H1 (cell line): ENCODE measurements around the gene TUT4. TPM values are rescaled to one million over a fixed set of nuclear protein-coding genes. Genes with fewer than 3 reads are reported as not detected.

ENCODE experiments used
- CTCF ChIA-PET: fragments of 300-600 bp; sonication (Branson Sonifier 250); formaldehyde crosslinking; loops from one replicate; lab custom pipeline; 2021; ENCODE audit not compliant: partially characterized antibody; lab: Charles Lee
- POLR2A ChIA-PET: fragments of 300-600 bp; sonication (Branson Sonifier 250); formaldehyde crosslinking; loops from one replicate; lab custom pipeline; 2021; ENCODE audit warnings: inconsistent platforms; ENCODE audit not compliant: partially characterized antibody; lab: Charles Lee
- DNase-seq, 2 experiments: peaks; one replicate each; pipeline versions ENCODE4 v3.0.0 to v3.0.0-alpha.2; 2010 to 2022; ENCODE audit warnings: low spot score in 2 of 2, low read depth in 1 of 2, mixed read lengths in 1 of 2
- FAIRE-seq: peaks from 2 replicates; lab custom pipeline; 2011; peaks lifted over from hg19 to GRCh38; lab: Jason Lieb, UNC
- H2AFZ ChIP-seq: 2 replicates; pipeline ENCODE4 v1.8.1; 2012; ENCODE audit warnings: low read length, inconsistent platforms
- H2AK5ac ChIP-seq: 2 replicates; pipeline ENCODE4 v1.6.1; 2013; ENCODE audit warnings: low read depth, low read length
- H2BK120ac ChIP-seq: replicated peaks from 2 replicates; pipeline ENCODE3; 2013; ENCODE audit warnings: low read depth, low read length, inconsistent platforms
- H2BK12ac ChIP-seq: 2 replicates; pipeline ENCODE4 v1.6.1; 2013; ENCODE audit warnings: low read depth, low read length
- H2BK15ac ChIP-seq: 2 replicates; pipeline ENCODE4 v1.6.1; 2013; ENCODE audit warnings: low read length
- H2BK20ac ChIP-seq: 2 replicates; pipeline ENCODE4 v1.6.1; 2013; ENCODE audit warnings: low read length
- H2BK5ac ChIP-seq: 2 replicates; pipeline ENCODE4 v1.6.1; 2013; ENCODE audit warnings: low read depth, low read length
- H3K14ac ChIP-seq: 2 replicates; pipeline ENCODE4 v1.6.1; 2013; ENCODE audit warnings: inconsistent platforms; ENCODE audit not compliant: insufficient read length
- H3K18ac ChIP-seq: 2 replicates; pipeline ENCODE4 v1.6.1; 2013; ENCODE audit warnings: low read length; ENCODE audit errors: extremely low read depth
- H3K23ac ChIP-seq: 2 replicates; pipeline ENCODE4 v1.6.1; 2013; ENCODE audit warnings: inconsistent platforms; ENCODE audit not compliant: insufficient read length
- H3K23me2 ChIP-seq: 2 replicates; pipeline ENCODE4 v1.6.1; 2013; ENCODE audit warnings: low read depth, low read length
- H3K27ac ChIP-seq: 2 replicates; pipeline ENCODE4 v1.6.1; 2011; ENCODE audit warnings: low read depth, low read length, inconsistent platforms
- H3K27me3 ChIP-seq, 4 experiments: replicated peaks in 1 of 4; 1 replicate in 1 of 4; 2 replicates in 3 of 4; pipeline versions ENCODE4 v1.6.1 to v1.8.1; 2011 to 2013; ENCODE audit warnings: low read length in 3 of 4, mild to moderate bottlenecking in 3 of 4, inconsistent platforms in 2 of 4, mixed read lengths in 2 of 4, moderate library complexity in 1 of 4; ENCODE audit not compliant: control insufficient read depth in 3 of 4, insufficient read depth in 3 of 4; ENCODE audit errors: extremely low read depth in 1 of 4
- H3K36me3 ChIP-seq, 4 experiments: 2 replicates each; pipeline versions ENCODE4 v1.6.1 to v1.8.1; 2011 to 2013; ENCODE audit warnings: mild to moderate bottlenecking in 4 of 4, low read length in 3 of 4, moderate library complexity in 2 of 4, control low read depth in 1 of 4, inconsistent platforms in 1 of 4; ENCODE audit not compliant: insufficient read depth in 4 of 4, control insufficient read depth in 2 of 4
- H3K4ac ChIP-seq: replicated peaks from 2 replicates; pipeline ENCODE3; 2013; ENCODE audit warnings: low read length, low read depth, mixed read lengths, inconsistent platforms; ENCODE audit not compliant: insufficient read length
- H3K4me1 ChIP-seq, 4 experiments: replicated peaks in 1 of 4; 1 replicate in 1 of 4; 2 replicates in 3 of 4; pipeline versions ENCODE4 v1.6.1 to v1.8.1; 2011 to 2013; ENCODE audit warnings: low read length in 3 of 4, inconsistent platforms in 2 of 4, mixed read lengths in 1 of 4; ENCODE audit not compliant: insufficient read depth in 4 of 4, control insufficient read depth in 3 of 4
- H3K4me2 ChIP-seq, 2 experiments: 2 replicates each; pipeline versions ENCODE4 v1.6.1 to v1.8.1; 2011 to 2013; ENCODE audit warnings: low read depth in 2 of 2, low read length in 2 of 2, control low read depth in 1 of 2, inconsistent platforms in 1 of 2, mild to moderate bottlenecking in 1 of 2; ENCODE audit not compliant: insufficient read depth in 1 of 2
- H3K4me3 ChIP-seq, 4 experiments: fragments of 200-600, 300-600 bp in 1 of 4; sonication (generic), shearing (Covaris generic), sonication (Bioruptor Twin) in 1 of 4; 2 replicates each; pipeline versions ENCODE4 v1.5.1 to v1.8.1; 2011 to 2016; ENCODE audit warnings: low read length in 4 of 4, low read depth in 3 of 4, control low read depth in 2 of 4, inconsistent platforms in 2 of 4, mild to moderate bottlenecking in 2 of 4, mixed read lengths in 1 of 4, moderate library complexity in 1 of 4; ENCODE audit not compliant: insufficient read depth in 2 of 4; ENCODE audit errors: extremely low read depth in 1 of 4
- H3K56ac ChIP-seq: replicated peaks from 2 replicates; pipeline ENCODE3; 2013; ENCODE audit warnings: low read depth, mild to moderate bottlenecking, mixed read lengths, low read length, inconsistent platforms; ENCODE audit not compliant: insufficient read length
- H3K79me1 ChIP-seq: 2 replicates; pipeline ENCODE4 v1.6.1; 2013; ENCODE audit warnings: low read depth, low read length, control low read depth
- H3K79me2 ChIP-seq, 2 experiments: 2 replicates each; pipeline versions ENCODE4 v1.6.1 to v1.8.1; 2012 to 2013; ENCODE audit warnings: low read length in 2 of 2, mild to moderate bottlenecking in 2 of 2, inconsistent platforms in 1 of 2; ENCODE audit not compliant: insufficient read depth in 2 of 2, control insufficient read depth in 1 of 2
- H3K9ac ChIP-seq, 4 experiments: replicated peaks in 1 of 4; 1 replicate in 1 of 4; 2 replicates in 3 of 4; pipeline versions ENCODE4 v1.6.1 to v1.8.1; 2011 to 2013; ENCODE audit warnings: low read depth in 3 of 4, low read length in 3 of 4, control low read depth in 2 of 4, mild to moderate bottlenecking in 2 of 4, moderate library complexity in 2 of 4, inconsistent platforms in 1 of 4; ENCODE audit errors: extremely low read depth in 1 of 4
- H3K9me3 ChIP-seq, 2 experiments: 2 replicates each; pipeline versions ENCODE4 v1.6.1 to v1.8.1; 2012 to 2013; ENCODE audit warnings: mild to moderate bottlenecking in 2 of 2, moderate library complexity in 2 of 2, control low read depth in 1 of 2, inconsistent platforms in 1 of 2, low read depth in 1 of 2, low read length in 1 of 2, mixed read lengths in 1 of 2; ENCODE audit not compliant: insufficient read depth in 2 of 2
- H4K20me1 ChIP-seq, 2 experiments: replicated peaks in 1 of 2; 2 replicates each; pipeline versions ENCODE3 to v1.8.1; 2011 to 2013; ENCODE audit warnings: inconsistent platforms in 2 of 2, low read length in 2 of 2, mild to moderate bottlenecking in 1 of 2; ENCODE audit not compliant: insufficient read depth in 2 of 2, control insufficient read depth in 1 of 2
- H4K5ac ChIP-seq: 2 replicates; pipeline ENCODE4 v1.6.1; 2013; ENCODE audit warnings: low read length, low read depth, mixed read lengths, inconsistent platforms; ENCODE audit not compliant: insufficient read length
- H4K8ac ChIP-seq: 2 replicates; pipeline ENCODE4 v1.8.0; 2013; ENCODE audit warnings: mild to moderate bottlenecking, moderate library complexity, low read length, inconsistent platforms; ENCODE audit not compliant: insufficient read depth; ENCODE audit errors: extremely low read depth
- H4K91ac ChIP-seq: replicated peaks from 2 replicates; pipeline ENCODE3; 2013; ENCODE audit warnings: low read length, mixed read lengths, inconsistent platforms; ENCODE audit not compliant: insufficient read length
- BRCA1 ChIP-seq: IDR thresholded peaks from 2 replicates; pipeline ENCODE4 v1.6.1; 2012; ENCODE audit warnings: low read depth, low read length, improper control_type of control experiment
- CBX8 ChIP-seq: fragments of 300-800, 300-1000 bp; sonication (generic); IDR thresholded peaks from 2 replicates; pipeline ENCODE4 v1.7.1; 2016; ENCODE audit warnings: low read depth, low read length, borderline replicate concordance
- FOSL1 ChIP-seq: IDR thresholded peaks from 2 replicates; pipeline ENCODE4 v1.6.1; 2011; ENCODE audit warnings: mild to moderate bottlenecking, low read depth, low read length, moderate library complexity; ENCODE audit not compliant: insufficient read depth
- POLR2AphosphoS5 ChIP-seq: IDR thresholded peaks from 2 replicates; pipeline ENCODE4 v1.6.1; 2011; ENCODE audit warnings: low read depth, low read length
- POU5F1 ChIP-seq: IDR thresholded peaks from 2 replicates; pipeline ENCODE4 v1.6.1; 2011; ENCODE audit warnings: low read depth, mild to moderate bottlenecking, low read length, moderate library complexity
- RAD21 ChIP-seq, 2 experiments: IDR thresholded peaks in 1 of 2; conservative IDR thresholded peaks in 1 of 2; 2 replicates each; pipeline ENCODE4 v1.6.1; 2011; ENCODE audit warnings: low read depth in 2 of 2, low read length in 2 of 2, improper control_type of control experiment in 1 of 2, inconsistent platforms in 1 of 2, mild to moderate bottlenecking in 1 of 2, moderate library complexity in 1 of 2
- SP2 ChIP-seq: IDR thresholded peaks from 2 replicates; pipeline ENCODE4 v1.6.1; 2012; ENCODE audit warnings: mild to moderate bottlenecking, low read length, inconsistent platforms
- SUZ12 ChIP-seq: fragments of 200-600 bp; sonication (generic); IDR thresholded peaks from 2 replicates; pipeline ENCODE4 v1.6.1; 2012; ENCODE audit warnings: mild to moderate bottlenecking, inconsistent platforms, low read length, moderate library complexity, mixed read lengths
- TBP ChIP-seq: IDR thresholded peaks from 2 replicates; pipeline ENCODE4 v1.6.1; 2011; ENCODE audit warnings: low read depth, low read length, improper control_type of control experiment
- WGBS, 2 experiments: shearing (Covaris generic) in 1 of 2; methylation state at CpG; one replicate each; pipeline versions ENCODE4 v1.1.6 to v1.1.7; 2013 to 2015; ENCODE audit warnings: low lambda C conversion rate in 2 of 2, mixed read lengths in 2 of 2, inconsistent platforms in 1 of 2, low coverage in 1 of 2, missing lambda C conversion rate in 1 of 2; ENCODE audit not compliant: insufficient replicate concordance in 2 of 2, insufficient coverage in 1 of 2, insufficient read length in 1 of 2; ENCODE audit errors: extremely low coverage in 1 of 2, missing lambda C conversion rate in 1 of 2; 5-methylcytosine and 5-hydroxymethylcytosine counted together
- polyA plus RNA-seq, 7 experiments: library from polyadenylated mRNA; depleted of rRNA in 3 of 7; stranded (reverse) in 5 of 7; unstranded in 2 of 7; fragments of >200 nt in 5 of 7; fragments of 200-250 nt in 2 of 7; gene quantifications; 1 replicate in 5 of 7; 2 replicates in 1 of 7; 4 replicates in 1 of 7; pipeline versions ENCODE4 v1.2.1 to v1.2.3, GENCODE V29; 2011 to 2013; ENCODE audit warnings: missing spikeins in 2 of 7, mixed read lengths in 2 of 7
- total RNA-seq: library from RNA; stranded (reverse); fragmentation: NEBNext Ultra II Directional; extraction: Animal tissue kit (Norgen Biotek cat#: 25700); gene quantifications from 2 replicates; pipeline ENCODE4 v1.2.1, GENCODE V29; 2021

The TUT4 gene
- total and polyA plus RNA-seq, 2 of the 8 experiments (the other 6 are each of a cell fraction or from before 2014, with no cell fraction given): 54.5 to 63.3 TPM

DNA sequence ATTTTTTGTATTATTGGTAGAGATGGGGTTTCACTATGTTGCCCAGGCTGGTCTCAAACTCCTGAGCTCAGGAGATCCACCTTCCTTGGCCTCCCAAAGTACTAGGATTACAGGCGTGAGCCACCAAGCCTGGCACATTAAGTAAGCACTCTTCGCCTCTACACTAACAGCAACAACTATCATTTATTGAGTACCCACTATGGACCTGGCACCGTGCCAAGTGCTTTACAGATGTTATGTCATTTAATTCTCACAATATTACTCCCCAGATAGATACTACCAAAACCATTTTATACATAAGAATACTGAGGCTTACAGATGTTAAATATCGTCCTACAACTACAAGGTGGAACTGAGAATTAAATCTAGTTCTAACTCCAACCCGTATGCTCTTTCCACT, 50.1 kb downstream of the TUT4 start:
- Histone ChIP-seq H3K23ac (no peak overlapping the region), H2BK120ac (no peak overlapping the region), H3K4ac (no peak overlapping the region), H2BK12ac (no peak overlapping the region), H3K36me3 (peaks cover 0 to 5% (median 1%) of the 10 kb centered on the region in 4 experiments; a peak in 3 of 8 replicates), H2BK20ac (no peak overlapping the region), H3K79me1 (no peaks in the 10 kb centered on the region), H2AFZ (no peak overlapping the region), H3K9me3 (no peaks in the 10 kb centered on the region), H3K9ac (no peak overlapping the region), H4K5ac (no peak overlapping the region), H3K4me3 (no peak overlapping the region), H3K4me1 (no peaks in the 10 kb centered on the region), H3K56ac (no peak overlapping the region), H4K91ac (no peak overlapping the region), H3K18ac (no peak overlapping the region), H2AK5ac (no peak overlapping the region), H3K4me2 (no peak overlapping the region), H3K23me2 (no peaks in the 10 kb centered on the region; the same call in 1 of the 2 replicates), H2BK15ac (no peak overlapping the region), H3K27me3 (no peaks in the 10 kb centered on the region), H3K79me2 (no peaks in the 10 kb centered on the region), H4K8ac (no peak overlapping the region), H4K20me1 (peaks cover 0 to 2% of the 10 kb centered on the region in 2 experiments), H3K14ac (no peak overlapping the region), H2BK5ac (no peak overlapping the region), H3K27ac (no peak overlapping the region)
- 92% methylated on average over 5 of the region's 5 CpGs; no CpG with 5 or more reads in 1 of the 2 experiments for WGBS, 2 experiments
- CTCF ChIA-PET: interaction anchor here (1.2 kb wide), 1 partner anchor 183 kb away, joined by 3 read pairs; no protein-coding TSS in a partner anchor
- POLR2A ChIA-PET: no interaction called here
- TF ChIP-seq SUZ12 (no peak), POU5F1 (no peak), SP2 (no peak), TBP (no peak), FOSL1 (no peak), RAD21 (IDR thresholded peaks at IDR 0.05 in 1 of 2, conservative IDR thresholded peaks at IDR 0.05 in 1 of 2; ENCODE audit: low read depth in 2 of 2, low read length in 2 of 2) (no peak), POLR2AphosphoS5 (no peak), BRCA1 (no peak), CBX8 (no peak)
- FAIRE-seq (no peak), DNase-seq (no peak)
